Stimulated activated CD4-positive, alpha-beta T cell treated with anti-CD3 and anti-CD28 coated beads, Interleukin-4, amount 100 ng/mL, for 48 hours (primary cell): ENCODE measurements around the gene PATZ1.
"Not testable (repeated sequence)": the region's sequence is repeated elsewhere in the genome, so short reads cannot be mapped to it uniquely, and the experiment has no call there.

Source experiments
- DNase-seq, 2 donors: peaks; one replicate each; pipeline ENCODE4 v3.0.0-alpha.2; 2020; ENCODE audit warnings: low read depth in 2 of 2

Gene PATZ1

DNA sequence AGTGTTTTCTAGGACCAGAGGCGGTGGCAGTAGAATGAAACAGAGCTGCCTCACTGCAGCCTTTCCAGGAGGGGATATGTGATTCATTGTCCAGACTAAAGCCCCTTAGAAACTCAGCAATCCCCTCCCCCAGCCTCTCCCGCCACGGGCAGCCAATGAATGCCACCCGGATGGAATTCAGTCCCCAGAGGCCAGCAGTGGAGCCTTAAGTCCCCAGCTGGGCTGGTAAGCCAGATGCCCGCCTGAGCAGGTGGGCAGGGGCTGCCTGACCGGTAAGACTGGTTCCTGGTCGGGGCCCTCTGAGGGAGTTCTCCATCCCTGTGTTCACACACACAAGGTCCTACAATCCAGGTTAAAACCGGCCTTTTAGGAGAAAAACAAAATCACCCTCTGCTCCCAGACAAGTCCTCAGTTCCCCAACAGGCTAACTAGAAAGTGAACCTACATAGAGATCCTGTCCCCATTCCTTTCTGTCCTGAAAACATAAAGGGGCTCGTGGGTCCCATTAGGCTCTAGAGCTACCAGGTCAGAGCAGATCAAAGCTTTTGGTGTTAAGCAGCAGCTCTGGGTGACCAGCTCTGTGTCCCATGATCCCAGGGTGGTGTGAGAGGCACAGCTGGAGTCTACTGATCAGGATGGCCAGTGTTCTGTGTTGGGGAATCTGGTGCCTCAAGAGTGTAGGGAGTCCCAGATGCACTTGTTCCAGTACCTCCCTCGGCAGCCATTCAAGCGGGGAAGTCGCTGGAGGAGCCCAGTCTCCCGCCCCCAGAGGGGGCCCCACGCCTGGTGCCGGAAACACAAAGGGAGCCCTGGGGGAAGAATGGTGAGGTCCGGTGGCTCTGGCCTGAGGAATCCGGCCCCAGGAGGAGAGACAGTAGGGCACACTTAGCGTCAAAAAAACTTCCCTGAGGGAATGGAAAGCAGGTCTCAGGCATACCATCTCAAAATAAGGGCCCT lies 2.6 kb downstream of the PATZ1 start:
- DNase-seq = peak in 1 of 2 donors; percentile 32

DNA sequence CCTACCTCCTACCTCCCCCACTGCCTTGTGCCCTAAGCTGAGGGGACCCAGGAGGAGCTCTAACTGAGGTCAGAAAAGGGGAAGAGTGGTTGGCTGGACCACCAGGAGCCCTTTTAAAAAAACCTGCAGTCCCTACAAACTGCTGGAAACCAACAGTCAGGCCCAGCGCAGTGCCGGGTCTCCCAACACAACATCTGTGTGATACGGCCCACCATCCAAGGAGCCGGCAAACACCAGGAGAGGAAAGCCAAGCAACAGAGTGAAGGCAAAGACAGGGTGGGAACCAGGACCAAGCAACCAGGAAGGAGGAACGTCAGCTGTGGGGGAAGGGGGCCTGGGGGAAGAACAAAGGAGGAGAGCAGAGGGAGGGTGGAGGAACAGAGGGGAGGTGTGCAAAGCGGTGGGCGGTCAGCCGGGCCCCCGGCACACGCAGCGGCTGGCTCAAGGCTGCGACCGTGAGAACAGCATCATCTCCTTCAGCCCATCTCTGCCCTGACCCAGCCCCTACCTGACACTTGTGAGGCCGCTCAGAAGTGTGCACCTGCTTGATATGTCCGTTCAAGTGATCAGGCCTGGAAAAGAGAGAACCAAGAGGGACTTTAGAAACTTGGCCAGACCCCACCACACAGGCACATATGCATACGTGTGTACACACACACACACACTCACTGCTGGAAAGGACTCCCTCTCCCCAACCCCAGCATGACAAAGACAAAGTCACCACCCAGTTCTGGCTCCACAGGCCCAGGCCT lies 3.6 kb downstream of the PATZ1 start:
- DNase-seq = no peak

DNA sequence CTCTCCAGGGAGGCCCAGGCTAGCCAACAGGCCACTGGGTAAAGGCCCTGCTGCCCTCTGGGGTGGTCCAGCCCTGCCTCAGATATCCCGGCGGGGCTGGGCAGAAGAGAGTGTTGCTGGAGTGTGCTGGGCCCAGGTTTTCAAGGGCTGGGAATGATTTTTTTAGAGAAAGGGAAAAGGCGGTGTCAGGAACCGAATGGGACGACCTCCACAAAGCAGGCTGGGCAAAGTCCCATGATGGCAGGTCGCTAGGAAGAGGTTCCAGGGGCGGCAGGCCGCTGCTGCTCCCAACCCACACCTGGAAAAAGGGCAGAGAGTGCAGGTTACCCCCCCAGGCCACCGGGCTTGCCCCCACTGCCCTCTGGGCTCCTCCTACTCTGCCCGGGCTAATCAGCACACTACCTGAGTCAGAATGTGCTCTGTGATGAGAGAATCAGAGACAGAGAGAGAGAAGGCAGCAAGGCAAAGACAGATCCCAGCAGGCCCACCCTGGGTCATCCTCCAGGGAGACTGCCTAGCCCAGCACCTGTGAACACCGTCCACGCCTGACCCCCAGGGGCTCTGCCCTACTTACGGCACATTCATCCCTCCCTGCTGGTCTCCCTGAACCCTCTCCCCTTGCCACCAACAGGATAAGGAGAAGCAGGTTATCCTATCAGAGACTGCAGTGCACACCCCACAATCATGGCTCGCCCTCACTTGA lies 4.6 kb downstream of the PATZ1 start:
- no peak for DNase-seq

DNA sequence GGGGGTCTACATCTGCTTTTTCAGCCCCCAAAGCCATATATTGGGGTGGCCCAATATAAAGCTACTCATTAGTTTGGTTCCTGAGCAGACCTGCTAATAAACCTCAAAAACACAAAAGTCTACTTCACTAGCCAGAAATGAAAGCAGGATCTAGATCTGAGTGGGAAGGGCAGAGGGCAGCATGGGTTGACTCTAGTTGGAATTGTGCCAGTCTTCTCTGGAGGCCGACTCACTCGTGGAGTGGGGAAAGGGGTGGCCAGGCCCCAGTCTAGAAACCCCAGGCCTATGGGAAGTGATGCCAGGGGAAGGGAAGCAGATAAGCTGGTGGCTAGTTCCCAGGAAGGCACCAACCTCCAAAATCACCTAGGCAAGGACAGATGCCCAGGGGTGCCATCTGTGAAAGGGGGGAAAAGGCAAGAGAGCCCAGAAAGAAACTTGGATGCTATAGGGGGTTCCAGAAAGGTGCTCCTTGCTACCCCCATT lies 5.3 kb downstream of the PATZ1 start:
- DNase-seq = no peak

DNA sequence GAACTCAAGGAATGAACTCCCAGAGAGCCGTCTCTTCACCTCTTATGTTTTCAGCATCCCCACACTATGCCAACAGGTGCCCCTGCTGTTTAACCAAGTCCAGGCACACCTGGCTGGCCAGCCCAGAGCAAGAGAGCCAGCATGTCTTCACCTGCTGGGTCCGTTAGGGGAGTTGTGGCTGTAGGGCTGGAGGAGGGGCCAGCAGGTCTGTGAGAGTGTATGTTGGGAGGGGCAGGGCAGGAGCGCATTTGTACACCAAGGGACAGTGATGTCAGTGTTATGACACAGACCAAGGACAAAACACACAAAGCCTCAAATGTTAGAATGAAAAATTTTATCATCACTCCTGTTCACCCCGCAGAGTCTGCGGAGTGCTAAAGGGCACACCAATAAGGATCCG lies 5.8 kb downstream of the PATZ1 start:
- no peak for DNase-seq

DNA sequence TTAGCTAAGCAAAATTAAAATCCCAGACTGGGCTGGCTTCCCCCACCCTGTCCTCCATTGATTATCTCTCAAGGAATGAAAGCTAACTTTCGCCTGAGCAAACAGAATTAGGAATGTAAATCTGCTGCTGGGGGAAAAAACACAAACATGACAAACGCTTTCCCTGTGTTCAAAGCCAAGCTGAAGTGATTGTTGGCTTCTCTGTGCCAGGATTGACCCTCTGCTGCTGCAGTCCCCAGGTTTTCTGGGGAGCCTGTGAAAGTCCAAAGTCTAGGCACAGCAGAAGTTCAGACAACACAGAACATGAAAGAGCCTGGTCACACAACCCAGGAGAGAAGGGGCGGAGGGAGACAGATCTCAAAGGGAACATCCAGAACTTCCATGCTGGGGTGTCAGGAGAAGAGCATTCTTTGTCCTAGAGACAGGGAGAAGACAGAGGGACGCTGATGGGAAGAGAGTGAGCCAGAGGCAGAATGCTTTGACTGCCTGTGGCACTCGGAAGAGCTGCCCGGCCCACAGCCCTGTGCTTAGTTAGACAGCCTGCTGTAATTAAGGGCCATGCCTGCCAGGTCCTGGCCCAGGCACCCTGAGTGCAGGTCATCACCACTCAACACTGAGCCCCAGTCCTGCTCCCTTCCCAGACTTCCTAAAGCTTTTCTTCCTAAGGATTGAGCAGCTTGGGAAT lies 6.9 kb downstream of the PATZ1 start:
- no peak for DNase-seq

DNA sequence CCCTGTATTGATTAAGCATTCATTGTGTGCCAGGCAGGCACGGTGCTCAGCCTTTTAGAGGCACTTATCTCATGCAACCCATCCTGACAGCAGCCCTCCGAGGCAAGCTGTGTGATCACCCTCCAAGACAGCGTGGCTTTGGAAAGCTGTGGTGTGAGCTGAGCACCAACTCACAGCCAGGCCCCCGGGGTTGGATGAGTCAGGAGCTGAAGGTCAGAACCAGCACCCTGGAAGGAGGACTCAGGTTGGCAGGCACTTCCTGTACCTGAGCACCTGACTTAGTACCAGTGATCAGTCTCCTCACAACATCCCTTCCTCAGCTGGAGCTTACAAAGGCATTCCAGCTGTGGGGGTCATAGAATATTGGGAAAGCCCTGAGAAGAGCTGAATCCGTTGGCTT lies 9.0 kb downstream of the PATZ1 start:
- no peak for DNase-seq

DNA sequence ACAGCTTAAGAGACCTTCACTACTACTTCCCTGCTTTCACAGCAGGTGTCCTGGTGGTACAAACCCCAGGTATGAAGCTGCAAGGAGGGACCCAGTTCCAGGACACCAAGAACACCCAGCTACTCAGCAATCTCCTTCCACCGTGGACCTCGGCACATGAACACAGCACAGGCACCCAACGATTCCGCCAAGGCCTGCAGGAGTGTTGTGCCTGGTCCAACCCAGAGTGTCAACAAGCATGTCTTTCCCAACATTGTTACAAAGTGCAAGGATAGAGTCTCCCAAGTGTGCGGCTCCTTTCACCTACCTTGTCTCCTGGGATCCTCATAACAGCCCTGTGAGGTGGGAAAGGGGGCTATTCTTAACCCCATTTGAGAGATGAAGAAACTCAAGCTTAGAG lies 11.8 kb downstream of the PATZ1 start:
- DNase-seq = no peak

DNA sequence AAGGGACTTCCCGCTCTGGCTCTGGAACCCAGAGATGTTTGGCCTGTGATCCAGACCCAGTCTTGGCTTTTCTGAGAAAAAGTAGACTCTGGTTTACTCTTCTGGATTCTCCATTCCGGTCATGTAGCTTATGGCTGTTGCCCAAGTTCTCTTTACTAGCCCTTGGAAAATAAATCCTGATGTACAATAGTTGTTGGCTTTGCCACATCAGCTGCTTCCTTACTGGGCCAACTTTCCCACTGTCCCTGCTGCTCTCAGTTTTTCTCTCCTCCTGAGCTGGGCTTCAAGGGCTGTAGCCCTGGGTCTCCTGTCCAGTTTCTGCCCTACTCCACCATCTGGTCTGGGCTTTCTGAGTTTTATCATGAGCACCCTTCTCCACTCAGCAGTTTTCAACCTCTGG lies 12.5 kb downstream of the PATZ1 start:
- DNase-seq = no peak

DNA sequence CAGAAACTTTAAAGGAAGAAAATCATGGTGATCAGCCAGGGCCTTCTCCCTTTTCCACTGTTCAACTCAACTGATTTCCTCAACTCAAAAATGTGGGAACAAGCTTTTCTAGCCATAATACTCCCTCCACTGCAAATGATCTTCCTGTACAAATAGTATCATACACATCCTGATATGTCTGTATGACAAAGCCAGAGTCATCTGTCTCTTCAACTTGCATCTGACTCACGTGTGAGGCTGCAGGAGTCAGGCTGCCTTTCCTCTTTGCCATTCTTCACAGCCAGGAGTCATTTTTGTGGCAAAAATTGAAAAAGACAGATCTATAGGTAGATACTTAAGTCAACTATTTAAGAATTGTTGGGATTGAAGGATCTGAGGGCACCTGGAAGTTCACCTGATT lies 13.3 kb downstream of the PATZ1 start:
- DNase-seq = no peak

DNA sequence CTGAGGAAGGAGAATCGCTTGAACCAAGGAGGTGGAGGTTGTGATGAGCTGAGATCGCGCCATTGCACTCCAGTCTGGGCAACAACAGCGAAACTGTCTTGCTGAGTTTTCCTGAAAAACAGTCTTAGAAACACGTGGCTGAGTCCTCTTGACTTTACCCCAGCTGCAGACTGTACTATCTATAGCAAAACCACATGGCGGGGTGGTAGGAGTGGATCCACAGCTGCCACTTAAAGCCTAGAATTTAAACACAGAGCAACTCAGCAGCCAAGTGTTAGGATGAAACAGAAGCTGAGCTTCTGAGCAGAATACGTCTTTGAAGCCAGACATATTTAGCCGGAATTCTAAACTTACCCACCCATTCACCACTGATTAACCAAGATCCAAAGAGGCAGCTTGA lies 14.1 kb downstream of the PATZ1 start:
- no peak for DNase-seq

DNA sequence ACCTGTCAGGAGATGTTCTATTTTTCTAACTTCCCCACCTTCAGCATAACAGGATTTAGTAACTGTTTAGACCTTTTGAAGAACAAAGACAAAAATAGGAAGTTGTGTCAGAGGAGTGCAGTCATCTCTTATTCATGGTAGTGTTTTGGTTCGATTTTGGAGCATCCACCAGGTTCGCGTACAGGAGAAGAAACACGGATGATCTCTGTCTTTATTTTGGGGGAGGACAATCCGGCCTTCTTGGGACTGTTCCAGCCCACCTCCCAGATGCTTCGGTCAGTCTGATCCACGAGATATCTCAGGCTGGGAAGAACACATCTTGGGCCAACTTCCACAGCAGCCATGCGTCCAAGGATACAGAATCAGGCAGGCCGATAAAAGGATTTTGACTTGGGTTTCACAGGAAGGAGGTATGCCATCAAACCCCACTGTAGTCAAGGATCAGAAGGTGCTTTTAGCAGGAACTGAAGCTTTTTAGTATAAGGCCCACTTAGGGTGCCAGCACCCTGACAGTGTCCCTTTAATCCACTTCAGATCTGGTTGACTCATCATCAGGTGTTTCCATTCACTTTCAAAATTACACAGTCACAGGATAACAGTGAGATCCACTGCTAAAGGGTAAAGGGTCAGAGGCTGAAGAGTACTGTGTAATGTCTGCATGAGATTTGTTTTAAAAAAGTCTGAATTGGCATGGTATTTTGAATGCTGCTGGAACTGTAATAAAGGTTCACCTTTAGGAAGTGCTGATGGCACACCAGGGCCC lies 16.5 kb downstream of the PATZ1 start:
- no peak for DNase-seq

DNA sequence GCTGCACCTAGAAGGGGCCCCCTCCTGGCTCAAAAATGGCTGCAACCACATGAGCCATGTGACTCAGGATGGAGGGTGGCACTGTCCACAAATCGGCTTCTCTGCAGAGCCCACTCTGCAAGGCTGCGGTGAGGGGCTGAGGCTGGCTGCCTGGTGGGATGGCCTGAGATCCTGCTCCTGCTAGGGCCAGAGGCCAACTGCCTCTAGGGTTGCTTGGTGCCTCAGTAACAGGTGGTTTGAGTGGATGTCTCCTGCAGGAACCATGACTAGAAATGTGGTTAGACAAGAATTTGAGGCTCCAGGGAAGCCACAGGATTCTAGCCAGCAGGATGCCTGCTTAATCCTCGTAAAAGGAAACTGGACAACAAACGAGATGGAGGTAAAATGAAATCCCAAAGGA lies 17.1 kb downstream of the PATZ1 start:
- DNase-seq = no peak

DNA sequence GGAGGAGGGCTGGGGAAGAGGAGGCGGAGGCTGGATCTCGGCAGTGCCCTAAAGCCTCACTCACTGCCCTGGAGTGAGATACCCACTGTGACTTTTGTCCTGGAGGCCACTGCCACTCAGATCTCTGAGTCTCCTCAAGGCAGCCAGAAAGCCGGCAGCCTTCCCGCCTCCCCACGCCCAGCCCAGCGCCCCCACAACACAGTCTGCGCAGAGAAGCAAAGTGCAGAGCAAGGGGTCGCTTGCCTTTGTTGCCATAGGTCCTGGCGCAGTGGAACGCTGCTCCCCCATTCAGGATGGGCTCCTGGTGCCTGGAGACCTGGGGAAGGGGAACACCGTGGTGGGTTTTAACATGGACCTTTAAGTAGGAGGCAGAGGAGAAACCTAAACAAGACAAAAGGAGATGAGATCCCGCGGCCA lies 17.6 kb downstream of the PATZ1 start:
- no peak for DNase-seq

DNA sequence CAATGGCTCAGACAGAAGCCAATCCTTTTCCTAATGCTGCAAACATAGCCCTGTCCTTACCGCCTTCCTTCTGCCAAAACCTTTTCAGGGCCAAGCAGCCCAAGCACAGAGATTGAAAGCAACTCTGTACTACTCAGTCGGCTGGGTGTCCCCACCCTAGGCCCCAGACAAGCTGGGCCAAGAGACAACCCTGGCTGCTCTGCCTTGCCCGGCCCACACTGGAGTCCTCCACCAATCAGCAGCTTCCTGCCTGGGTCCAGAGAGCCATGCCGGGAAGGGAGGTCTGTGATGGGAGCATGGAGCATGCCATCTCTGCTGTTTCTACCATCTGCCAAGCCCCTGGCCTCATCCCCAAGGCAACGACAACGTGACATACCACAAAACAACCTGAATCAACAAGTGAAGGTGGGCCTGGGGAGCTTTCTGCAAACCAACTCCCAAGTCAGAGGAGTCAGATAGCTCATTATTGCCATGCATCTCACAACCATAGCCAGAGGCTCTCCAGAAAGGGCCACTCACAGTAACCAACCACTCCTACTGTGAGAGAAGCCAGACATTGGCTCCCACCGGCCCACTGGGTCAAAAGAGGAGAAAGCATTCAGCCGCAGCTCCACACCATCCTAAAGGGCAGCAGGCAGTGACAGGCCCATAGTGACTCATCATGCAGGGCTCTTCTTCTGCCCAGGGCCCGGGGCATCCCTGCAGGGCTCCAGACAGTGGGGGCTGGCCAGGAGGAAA lies 18.2 kb downstream of the PATZ1 start:
- no peak for DNase-seq

DNA sequence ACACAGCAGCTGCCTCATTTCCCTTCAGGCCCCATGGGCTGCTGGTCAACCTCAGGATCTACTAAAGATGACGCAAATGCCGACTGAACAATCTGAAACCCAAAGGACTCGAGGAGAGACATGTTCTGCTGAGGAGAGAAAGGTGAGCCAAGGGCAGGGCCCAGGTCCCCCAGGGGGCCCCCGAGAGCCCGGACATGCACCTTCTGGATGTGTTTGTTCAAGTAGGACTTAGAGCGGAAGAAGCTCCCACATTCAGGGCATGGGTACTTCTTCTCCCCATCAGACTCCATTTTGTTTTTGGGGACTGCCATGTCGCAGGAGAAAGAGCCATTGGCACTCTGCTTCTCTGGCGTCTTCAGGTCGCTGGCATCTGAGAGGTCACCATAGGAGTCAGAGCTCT lies 19.3 kb downstream of the PATZ1 start:
- no peak for DNase-seq

DNA sequence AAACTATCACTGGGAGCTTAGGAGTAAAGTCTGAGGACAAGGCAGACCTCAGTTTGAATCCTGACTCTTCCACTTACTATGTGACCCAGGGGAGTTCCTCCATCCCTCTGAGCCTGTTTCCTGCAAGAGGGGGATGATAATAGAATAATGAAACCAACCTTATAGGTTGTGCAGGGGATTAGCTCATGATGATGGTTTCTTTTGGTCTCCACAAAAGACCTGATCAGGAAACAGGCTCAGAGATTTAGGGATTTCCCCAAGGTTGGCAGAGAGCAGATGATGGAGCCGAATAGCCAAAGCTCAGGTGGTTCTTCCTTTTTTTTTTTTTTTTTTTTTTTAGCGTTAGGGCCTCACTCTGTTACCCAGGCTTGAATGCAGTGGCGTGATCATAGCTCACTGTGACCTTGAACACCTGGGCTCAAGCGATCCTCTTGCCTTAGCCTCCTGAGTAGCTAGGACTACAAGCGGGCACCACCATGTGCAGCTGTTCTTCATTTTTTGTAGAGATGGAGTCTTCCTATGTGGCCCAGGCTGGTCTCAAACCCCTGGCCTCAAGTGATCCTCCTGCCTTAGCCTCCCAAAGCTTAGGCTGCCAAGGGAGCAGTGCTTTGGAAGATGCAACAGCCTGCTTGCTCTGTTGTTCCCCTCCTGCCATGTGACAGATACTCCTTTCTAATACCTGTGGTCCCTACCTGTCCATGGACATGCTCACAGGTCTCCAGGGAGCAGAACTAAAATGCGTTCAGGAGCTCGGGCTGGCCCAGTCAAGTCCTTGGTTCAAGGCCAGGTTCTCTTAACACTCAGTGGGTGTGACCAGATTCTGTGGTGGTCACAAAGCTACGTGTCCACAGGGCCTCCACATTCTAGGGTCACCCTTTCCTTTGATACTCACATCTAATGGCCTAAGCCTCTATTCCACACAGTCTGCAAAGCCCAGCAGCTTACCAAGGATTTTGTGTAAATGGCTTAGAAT lies 22.3 kb downstream of the PATZ1 start:
- no peak for DNase-seq

DNA sequence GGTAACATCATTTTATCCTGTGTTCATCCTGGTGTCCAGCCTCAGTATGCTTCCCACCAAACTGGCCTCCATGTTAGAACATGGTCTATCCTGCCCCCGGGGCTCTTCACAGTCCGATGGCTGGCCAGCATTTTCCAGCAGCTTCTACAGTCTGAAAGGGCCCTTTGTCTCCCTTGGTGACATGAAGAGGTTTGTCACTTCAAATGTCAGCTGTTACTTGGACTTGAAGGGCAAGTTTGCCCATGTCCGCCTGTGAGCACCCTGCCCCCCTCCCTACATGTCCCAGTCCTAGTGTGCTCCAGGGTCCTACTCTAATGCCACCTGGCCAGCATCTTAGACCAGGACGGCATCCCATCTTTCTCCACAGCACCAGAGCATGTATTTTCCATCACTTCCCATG lies 24.7 kb downstream of the PATZ1 start:
- DNase-seq = no peak

DNA sequence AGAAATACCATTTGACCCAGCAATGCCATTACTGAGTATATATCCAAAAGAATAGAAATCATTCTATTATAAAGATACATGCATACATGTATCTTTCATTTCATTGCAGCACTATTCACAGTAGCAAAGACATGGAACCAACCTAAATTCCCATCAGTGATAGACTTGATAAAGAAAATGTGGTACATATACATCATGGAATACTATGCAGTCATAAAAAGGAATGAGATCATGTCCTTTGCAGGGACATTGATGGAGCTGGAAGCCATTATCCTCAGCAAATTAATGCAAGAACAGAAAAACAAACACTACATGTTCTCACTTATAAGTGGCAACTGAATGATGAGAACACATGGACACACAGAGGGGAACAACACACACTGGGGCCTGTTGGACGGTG lies 31.9 kb downstream of the PATZ1 start:
- not testable (repeated sequence) for DNase-seq
